Glutamatergic neuron (in vitro differentiated cells): Measurements from ENCODE around the gene SLC43A2. TPM values are rescaled to one million over a fixed set of nuclear protein-coding genes. Genes with fewer than 3 reads are reported as not detected.
A peak's percentile ranks its signal among the peaks of the same experiment; 100 is the strongest.
"Not testable (repeated sequence)": the region's sequence is repeated elsewhere in the genome, so short reads cannot be mapped to it uniquely, and the experiment has no call there.

Experiments
- DNase-seq: peaks from one replicate; pipeline ENCODE4 v3.0.0; 2022
- H3K27ac Mint-ChIP-seq: one replicate; pipeline ENCODE4 v1.8.0; 2020; ENCODE audit warnings: mild to moderate bottlenecking, mixed read lengths, inconsistent platforms; ENCODE audit not compliant: unreplicated experiment
- H3K27me3 Mint-ChIP-seq: one replicate; pipeline ENCODE4 v1.8.0; 2020; ENCODE audit warnings: mild to moderate bottlenecking, moderate library complexity, mixed read lengths, inconsistent platforms; ENCODE audit not compliant: unreplicated experiment
- H3K36me3 Mint-ChIP-seq: one replicate; pipeline ENCODE4 v1.8.0; 2020; ENCODE audit warnings: mild to moderate bottlenecking, mixed read lengths, inconsistent platforms; ENCODE audit not compliant: unreplicated experiment
- H3K4me1 Mint-ChIP-seq: one replicate; pipeline ENCODE4 v1.8.0; 2020; ENCODE audit warnings: mild to moderate bottlenecking, low read depth, mixed read lengths, inconsistent platforms; ENCODE audit not compliant: unreplicated experiment
- H3K4me3 Mint-ChIP-seq: one replicate; pipeline ENCODE4 v1.8.0; 2020; ENCODE audit warnings: mild to moderate bottlenecking, mixed read lengths, inconsistent platforms; ENCODE audit not compliant: unreplicated experiment
- H3K9me3 Mint-ChIP-seq: one replicate; pipeline ENCODE4 v1.8.0; 2020; ENCODE audit warnings: mild to moderate bottlenecking, moderate library complexity, mixed read lengths, inconsistent platforms; ENCODE audit not compliant: unreplicated experiment
- long read RNA-seq: library from polyadenylated mRNA; unstranded; transcript quantifications from one replicate; pipeline ENCODE4 v2.0.0, GENCODE V29; 2020; ENCODE audit not compliant: unreplicated experiment
- total RNA-seq: library from RNA; stranded (reverse); fragmentation: NEBNext Ultra II Directional; extraction: Animal tissue kit (Norgen Biotek cat#: 25700); gene quantifications from one replicate; pipeline ENCODE4 v1.2.1, GENCODE V29; 2021; ENCODE audit not compliant: unreplicated experiment
- TF ChIP-seq, protein P1 (sequence below): fragments of 200-600 bp; sonication (generic); IDR thresholded peaks from one replicate; pipeline ENCODE4 v1.5.0; 2021; ENCODE audit not compliant: partially characterized antibody, unreplicated experiment

The SLC43A2 gene
- 31.3 TPM for total RNA-seq
- long read RNA-seq, result 0 reads

DNA sequence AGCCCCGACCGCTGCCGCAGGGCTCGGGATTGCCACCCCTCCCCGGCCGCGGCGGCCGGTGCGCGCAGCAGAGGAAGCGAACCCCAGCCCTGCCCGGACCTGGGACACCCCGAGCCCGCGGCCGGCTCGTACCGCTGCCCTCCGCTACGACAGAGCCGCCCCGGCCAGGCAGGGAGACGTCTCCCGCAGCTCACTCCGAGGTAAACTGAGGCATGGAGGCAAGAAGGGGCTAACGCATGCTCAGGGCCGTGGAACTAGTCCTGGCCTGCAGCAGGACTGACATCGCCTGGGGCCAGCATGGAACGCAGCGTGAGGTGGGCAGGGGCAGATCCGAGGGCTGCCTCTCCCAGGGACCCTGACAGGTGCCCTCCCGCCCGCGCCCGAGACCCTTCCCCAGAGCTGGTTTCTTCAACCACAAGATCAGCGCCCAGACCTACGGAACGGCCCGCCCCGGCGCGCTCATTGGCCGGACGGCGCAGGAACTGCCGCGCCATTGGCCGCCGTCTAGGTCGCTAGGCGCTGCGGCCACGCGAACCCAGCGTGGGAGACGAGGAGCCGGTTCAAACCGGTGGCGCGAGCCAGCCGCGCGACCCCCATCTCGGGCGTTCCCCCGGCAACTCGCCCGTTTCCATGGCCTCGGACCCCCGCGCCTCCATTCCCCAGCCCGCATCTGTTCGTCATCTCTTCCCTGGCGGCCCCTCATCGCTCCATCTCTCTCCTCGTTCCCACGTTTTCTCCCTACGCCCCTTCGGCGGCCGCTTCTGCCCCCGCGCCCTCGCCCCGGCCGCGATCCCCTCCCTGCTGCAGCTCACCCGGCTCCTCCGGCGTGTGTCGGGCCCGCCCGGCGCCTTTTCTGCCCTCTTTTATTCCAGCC is at the start of gene SLC43A2:
Gene SLC43A2 (minus strand): TSS at position 853 of the 874 bp plus-strand sequence. CDS start 960 bp downstream, outside the sequence.
- no peaks in the 10 kb centered on the region for H3K36me3 Mint-ChIP-seq
- H3K4me3 Mint-ChIP-seq, result peak within 1 kb of the TSS; percentile 89
- H3K27ac Mint-ChIP-seq, result peak within 1 kb of the TSS; percentile 94
- peak; percentile 94 for DNase-seq
- peaks cover 14% of the 10 kb centered on the region for H3K27me3 Mint-ChIP-seq
- H3K9me3 Mint-ChIP-seq, result peaks cover 13% of the 10 kb centered on the region
- TF ChIP-seq, protein P1, sequence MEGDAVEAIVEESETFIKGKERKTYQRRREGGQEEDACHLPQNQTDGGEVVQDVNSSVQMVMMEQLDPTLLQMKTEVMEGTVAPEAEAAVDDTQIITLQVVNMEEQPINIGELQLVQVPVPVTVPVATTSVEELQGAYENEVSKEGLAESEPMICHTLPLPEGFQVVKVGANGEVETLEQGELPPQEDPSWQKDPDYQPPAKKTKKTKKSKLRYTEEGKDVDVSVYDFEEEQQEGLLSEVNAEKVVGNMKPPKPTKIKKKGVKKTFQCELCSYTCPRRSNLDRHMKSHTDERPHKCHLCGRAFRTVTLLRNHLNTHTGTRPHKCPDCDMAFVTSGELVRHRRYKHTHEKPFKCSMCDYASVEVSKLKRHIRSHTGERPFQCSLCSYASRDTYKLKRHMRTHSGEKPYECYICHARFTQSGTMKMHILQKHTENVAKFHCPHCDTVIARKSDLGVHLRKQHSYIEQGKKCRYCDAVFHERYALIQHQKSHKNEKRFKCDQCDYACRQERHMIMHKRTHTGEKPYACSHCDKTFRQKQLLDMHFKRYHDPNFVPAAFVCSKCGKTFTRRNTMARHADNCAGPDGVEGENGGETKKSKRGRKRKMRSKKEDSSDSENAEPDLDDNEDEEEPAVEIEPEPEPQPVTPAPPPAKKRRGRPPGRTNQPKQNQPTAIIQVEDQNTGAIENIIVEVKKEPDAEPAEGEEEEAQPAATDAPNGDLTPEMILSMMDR, result no peak
- H3K4me1 Mint-ChIP-seq, result peaks cover 18% of the 10 kb centered on the region

DNA sequence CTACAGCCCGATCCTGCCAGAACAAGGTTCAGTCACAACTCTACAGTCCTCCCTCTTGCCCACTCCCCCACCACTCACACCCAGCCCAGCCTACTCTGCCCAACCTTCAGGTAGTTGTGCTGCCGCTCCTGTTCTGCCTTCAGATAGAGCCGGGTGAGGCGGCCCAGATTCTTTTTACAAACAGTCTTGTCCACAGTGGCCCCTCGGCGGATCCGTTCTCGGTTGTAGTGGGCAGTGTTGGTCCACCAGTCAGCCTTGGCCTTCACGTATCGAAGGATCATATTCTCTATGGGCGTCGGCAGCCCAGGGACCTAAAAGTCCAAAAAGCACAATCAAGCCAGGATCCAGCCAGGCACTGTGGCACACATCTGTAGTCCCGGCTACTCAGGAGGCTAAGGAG is 47.8 kb upstream of the SLC43A2 start:
- Mint-ChIP-seq H3K9me3 (peaks cover 2% of the 10 kb centered on the region), H3K36me3 (peaks cover 6% of the 10 kb centered on the region), H3K4me3 (no peak overlapping the region), H3K27me3 (peaks cover 1% of the 10 kb centered on the region), H3K27ac (no peak overlapping the region), H3K4me1 (no peaks in the 10 kb centered on the region)
- TF ChIP-seq, protein P1, result no peak
- no peak for DNase-seq

DNA sequence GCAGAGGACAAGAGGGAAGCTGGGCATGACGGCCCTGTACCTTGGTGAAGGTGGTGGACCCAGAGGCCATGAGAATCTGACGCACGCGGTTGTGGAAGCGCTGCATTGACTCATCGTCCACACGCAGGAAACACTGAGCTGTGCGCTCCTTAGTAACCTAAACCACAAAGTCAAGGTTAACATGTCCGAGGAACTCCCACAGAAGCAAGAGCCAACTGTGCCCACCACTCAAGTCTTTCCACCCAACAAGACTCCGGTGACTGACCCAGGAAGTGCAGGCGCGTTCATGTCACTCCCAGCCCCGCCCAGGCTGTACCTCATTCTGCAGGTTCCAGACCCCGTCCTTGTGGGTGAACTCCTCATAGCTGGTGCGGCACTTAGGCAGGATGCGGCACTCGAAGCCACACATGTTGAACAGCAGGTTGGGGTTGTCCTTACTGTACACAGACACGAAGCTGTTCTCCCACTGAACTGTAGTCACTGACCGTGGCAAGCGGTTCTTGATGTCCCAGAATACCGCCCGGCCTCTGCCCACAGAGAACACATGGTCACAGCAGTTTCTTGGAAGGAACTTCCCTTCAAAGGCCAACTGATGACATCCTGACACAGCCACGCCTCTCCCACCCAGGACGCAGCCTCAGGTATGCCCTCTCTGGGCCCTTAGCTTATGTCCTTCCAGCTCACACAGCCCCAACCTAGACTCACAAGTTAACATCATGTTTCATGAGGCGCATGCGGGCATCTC is 44.6 kb upstream of the SLC43A2 start:
- peaks cover 11% of the 10 kb centered on the region for H3K4me1 Mint-ChIP-seq
- H3K27me3 Mint-ChIP-seq, result peaks cover 7% of the 10 kb centered on the region
- peaks cover 13% of the 10 kb centered on the region for H3K36me3 Mint-ChIP-seq
- no peak for DNase-seq
- peaks cover 2% of the 10 kb centered on the region for H3K9me3 Mint-ChIP-seq
- no peak overlapping the region for H3K27ac Mint-ChIP-seq
- TF ChIP-seq, protein P1, result no peak
- H3K4me3 Mint-ChIP-seq, result no peak overlapping the region

DNA sequence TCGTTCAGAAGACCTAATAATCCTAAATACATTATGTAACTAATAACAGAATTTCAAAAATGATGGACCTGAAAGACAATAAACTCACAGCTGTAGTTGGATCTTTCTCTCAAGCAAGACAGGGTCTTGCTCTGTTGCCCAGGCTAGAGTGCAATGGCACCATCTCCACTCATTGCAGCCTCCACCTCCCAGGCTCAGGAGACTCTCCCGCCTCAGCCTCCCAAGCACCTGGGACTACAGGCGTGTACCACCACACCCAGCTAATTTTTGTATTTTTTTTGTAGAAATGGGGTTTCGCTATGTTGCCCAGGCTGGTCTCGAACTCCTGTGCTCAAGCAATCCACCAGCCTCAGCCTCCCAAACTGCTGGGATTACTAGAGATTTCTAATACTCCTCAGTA is 35.3 kb upstream of the SLC43A2 start:
- H3K27me3 Mint-ChIP-seq, H3K4me1 Mint-ChIP-seq, H3K27ac Mint-ChIP-seq, H3K9me3 Mint-ChIP-seq, H3K4me3 Mint-ChIP-seq, DNase-seq: not testable (repeated sequence)
- H3K36me3 Mint-ChIP-seq, result peaks cover 10% of the 10 kb centered on the region

DNA sequence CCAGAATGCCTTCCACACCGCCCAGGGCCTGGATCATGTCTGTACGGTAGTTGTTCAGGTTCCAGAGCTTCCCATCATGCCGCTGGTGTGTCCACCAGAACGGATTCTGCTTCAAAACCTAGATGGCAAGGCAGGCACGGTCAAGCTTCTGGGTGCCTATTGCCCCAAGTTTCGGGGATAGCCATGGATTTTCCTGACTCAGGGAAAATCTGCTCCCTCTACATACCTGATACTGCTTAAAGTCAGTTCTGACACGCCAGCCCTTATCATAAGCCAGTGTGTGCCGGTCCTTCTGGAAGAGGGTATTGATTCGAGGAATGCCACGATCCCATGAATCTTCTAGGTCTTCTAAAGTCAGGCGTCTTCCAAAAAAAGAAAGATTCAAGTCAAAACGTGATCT is 32.4 kb upstream of the SLC43A2 start:
- no peaks in the 10 kb centered on the region for H3K27me3 Mint-ChIP-seq
- H3K4me3 Mint-ChIP-seq, result no peak overlapping the region
- no peak for DNase-seq
- TF ChIP-seq, protein P1, result no peak
- peaks cover 3% of the 10 kb centered on the region for H3K9me3 Mint-ChIP-seq
- H3K36me3 Mint-ChIP-seq, result peaks cover 21% of the 10 kb centered on the region
- H3K27ac Mint-ChIP-seq, result no peak overlapping the region
- no peaks in the 10 kb centered on the region for H3K4me1 Mint-ChIP-seq
